ENCODE measurements around the gene RAMACL.

The RAMACL gene

DNA sequence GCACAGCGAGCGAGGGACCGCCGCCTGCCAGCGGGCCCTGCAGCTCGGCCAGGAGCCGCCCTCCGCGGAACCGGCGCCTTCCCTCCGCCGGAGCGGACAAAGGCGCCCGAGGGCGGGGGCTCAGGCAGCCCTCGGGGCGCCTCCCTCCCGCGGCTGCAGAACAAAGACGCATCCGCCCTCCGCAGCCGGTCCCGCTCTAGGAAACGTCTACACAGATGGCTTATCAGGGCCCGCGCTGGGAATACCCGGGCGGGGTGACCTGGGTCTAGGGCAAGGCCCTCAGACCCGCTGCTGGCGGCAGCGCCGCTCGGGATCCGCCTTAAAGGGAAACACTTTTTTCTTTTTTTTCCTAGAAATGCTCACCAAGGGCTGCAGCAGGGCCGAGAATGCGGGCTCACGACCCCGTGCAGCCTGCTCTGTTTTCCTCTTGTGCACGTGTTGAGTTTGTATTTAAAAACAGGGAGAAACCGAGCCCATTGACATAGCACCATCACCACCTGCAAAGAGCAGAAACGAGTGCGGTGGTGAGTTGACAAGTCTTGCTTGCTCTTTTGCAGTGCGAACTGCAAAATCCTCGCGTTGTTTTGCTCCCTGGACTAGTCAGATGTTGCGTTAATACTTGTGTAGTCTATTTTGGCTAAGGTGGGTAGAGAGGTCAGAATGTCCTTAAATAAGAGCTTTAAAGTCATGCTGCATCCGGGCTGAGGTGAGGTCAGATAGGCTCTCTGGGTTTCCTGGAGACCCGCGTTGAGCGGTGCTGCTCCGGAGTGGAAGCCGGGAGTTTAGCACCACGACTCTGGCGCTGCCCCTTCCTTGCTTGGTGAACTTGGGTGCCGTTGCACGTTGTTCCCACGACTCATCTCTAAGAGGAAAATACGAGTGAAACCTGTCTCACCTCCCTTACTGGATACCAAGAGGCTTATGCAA is 41.7 kb upstream of the RAMACL start (continued):
- no peak for TF ChIP-seq ZNF169 (tag by site-specific recombination; IDR thresholded peaks at IDR 0.05)
- no peak for TF ChIP-seq ZNF239 (tag by site-specific recombination; IDR thresholded peaks at IDR 0.05)
- TF ChIP-seq ZBTB48 (tag by site-specific recombination; IDR thresholded peaks at IDR 0.05): 0 out of 2 replicates have a peak, but pooled peaks have one; percentile 1
- TF ChIP-seq, protein P1, sequence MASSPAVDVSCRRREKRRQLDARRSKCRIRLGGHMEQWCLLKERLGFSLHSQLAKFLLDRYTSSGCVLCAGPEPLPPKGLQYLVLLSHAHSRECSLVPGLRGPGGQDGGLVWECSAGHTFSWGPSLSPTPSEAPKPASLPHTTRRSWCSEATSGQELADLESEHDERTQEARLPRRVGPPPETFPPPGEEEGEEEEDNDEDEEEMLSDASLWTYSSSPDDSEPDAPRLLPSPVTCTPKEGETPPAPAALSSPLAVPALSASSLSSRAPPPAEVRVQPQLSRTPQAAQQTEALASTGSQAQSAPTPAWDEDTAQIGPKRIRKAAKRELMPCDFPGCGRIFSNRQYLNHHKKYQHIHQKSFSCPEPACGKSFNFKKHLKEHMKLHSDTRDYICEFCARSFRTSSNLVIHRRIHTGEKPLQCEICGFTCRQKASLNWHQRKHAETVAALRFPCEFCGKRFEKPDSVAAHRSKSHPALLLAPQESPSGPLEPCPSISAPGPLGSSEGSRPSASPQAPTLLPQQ (tag by site-specific recombination; IDR thresholded peaks at IDR 0.05): peak; percentile 44; the same call in 1 of the 2 replicates
- TF ChIP-seq, protein P2, sequence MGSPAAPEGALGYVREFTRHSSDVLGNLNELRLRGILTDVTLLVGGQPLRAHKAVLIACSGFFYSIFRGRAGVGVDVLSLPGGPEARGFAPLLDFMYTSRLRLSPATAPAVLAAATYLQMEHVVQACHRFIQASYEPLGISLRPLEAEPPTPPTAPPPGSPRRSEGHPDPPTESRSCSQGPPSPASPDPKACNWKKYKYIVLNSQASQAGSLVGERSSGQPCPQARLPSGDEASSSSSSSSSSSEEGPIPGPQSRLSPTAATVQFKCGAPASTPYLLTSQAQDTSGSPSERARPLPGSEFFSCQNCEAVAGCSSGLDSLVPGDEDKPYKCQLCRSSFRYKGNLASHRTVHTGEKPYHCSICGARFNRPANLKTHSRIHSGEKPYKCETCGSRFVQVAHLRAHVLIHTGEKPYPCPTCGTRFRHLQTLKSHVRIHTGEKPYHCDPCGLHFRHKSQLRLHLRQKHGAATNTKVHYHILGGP (tag by site-specific recombination; IDR thresholded peaks at IDR 0.05): no peak
- TF ChIP-seq WT1 (tag by site-specific recombination; IDR thresholded peaks at IDR 0.05): no peak
- no peak for TF ChIP-seq ZNF544 (tag by site-specific recombination; IDR thresholded peaks at IDR 0.05)
- TF ChIP-seq BCL11A (tag by site-specific recombination; IDR thresholded peaks at IDR 0.05; ENCODE audit: low read depth): no peak
- no peak for TF ChIP-seq ZNF324 (tag by site-specific recombination; IDR thresholded peaks at IDR 0.05)
- no peak for TF ChIP-seq RBAK (tag by site-specific recombination; IDR thresholded peaks at IDR 0.05)
- TF ChIP-seq, protein P3, sequence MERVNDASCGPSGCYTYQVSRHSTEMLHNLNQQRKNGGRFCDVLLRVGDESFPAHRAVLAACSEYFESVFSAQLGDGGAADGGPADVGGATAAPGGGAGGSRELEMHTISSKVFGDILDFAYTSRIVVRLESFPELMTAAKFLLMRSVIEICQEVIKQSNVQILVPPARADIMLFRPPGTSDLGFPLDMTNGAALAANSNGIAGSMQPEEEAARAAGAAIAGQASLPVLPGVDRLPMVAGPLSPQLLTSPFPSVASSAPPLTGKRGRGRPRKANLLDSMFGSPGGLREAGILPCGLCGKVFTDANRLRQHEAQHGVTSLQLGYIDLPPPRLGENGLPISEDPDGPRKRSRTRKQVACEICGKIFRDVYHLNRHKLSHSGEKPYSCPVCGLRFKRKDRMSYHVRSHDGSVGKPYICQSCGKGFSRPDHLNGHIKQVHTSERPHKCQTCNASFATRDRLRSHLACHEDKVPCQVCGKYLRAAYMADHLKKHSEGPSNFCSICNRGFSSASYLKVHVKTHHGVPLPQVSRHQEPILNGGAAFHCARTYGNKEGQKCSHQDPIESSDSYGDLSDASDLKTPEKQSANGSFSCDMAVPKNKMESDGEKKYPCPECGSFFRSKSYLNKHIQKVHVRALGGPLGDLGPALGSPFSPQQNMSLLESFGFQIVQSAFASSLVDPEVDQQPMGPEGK (tag by site-specific recombination; IDR thresholded peaks at IDR 0.05): peak; percentile 25; the same call in 1 of the 2 replicates
- no peak for TF ChIP-seq ZNF391 (tag by site-specific recombination; IDR thresholded peaks at IDR 0.05; ENCODE audit: borderline replicate concordance, low read depth)
- no peak for TF ChIP-seq SCRT2 (tag by site-specific recombination; IDR thresholded peaks at IDR 0.05)
- TF ChIP-seq ZNF621 (tag by site-specific recombination; IDR thresholded peaks at IDR 0.05): no peak
- no peak for TF ChIP-seq ZNF623 (tag by site-specific recombination; IDR thresholded peaks at IDR 0.05)
- no peak for TF ChIP-seq YY1 (tag by site-specific recombination; IDR thresholded peaks at IDR 0.05)
- TF ChIP-seq SETDB1 (IDR thresholded peaks at IDR 0.05; ENCODE audit: insufficient read length, low read length): no peak
- no peak for TF ChIP-seq ZNF24 (tag by site-specific recombination; IDR thresholded peaks at IDR 0.05)
- TF ChIP-seq, protein P4, sequence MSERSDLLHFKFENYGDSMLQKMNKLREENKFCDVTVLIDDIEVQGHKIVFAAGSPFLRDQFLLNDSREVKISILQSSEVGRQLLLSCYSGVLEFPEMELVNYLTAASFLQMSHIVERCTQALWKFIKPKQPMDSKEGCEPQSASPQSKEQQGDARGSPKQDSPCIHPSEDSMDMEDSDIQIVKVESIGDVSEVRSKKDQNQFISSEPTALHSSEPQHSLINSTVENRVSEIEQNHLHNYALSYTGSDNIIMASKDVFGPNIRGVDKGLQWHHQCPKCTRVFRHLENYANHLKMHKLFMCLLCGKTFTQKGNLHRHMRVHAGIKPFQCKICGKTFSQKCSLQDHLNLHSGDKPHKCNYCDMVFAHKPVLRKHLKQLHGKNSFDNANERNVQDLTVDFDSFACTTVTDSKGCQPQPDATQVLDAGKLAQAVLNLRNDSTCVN (tag by site-specific recombination; optimal IDR thresholded peaks at IDR 0.05): no peak
- TF ChIP-seq, protein P5, sequence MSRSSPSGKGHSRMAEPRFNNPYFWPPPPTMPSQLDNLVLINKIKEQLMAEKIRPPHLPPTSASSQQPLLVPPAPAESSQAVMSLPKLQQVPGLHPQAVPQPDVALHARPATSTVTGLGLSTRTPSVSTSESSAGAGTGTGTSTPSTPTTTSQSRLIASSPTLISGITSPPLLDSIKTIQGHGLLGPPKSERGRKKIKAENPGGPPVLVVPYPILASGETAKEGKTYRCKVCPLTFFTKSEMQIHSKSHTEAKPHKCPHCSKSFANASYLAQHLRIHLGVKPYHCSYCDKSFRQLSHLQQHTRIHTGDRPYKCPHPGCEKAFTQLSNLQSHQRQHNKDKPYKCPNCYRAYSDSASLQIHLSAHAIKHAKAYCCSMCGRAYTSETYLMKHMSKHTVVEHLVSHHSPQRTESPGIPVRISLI (tag by site-specific recombination; IDR thresholded peaks at IDR 0.05): no peak
- TF ChIP-seq ZNF2 (tag by site-specific recombination; IDR thresholded peaks at IDR 0.05): 0 out of 2 replicates have a peak, but pooled peaks have one; percentile 0
- no peak for TF ChIP-seq ZBTB1 (tag by site-specific recombination; IDR thresholded peaks at IDR 0.05)
- TF ChIP-seq ZBTB21 (tag by site-specific recombination; IDR thresholded peaks at IDR 0.05): no peak
- no peak for TF ChIP-seq ZNF510 (tag by site-specific recombination; IDR thresholded peaks at IDR 0.05; ENCODE audit: insufficient replicate concordance)
- TF ChIP-seq, protein P6, sequence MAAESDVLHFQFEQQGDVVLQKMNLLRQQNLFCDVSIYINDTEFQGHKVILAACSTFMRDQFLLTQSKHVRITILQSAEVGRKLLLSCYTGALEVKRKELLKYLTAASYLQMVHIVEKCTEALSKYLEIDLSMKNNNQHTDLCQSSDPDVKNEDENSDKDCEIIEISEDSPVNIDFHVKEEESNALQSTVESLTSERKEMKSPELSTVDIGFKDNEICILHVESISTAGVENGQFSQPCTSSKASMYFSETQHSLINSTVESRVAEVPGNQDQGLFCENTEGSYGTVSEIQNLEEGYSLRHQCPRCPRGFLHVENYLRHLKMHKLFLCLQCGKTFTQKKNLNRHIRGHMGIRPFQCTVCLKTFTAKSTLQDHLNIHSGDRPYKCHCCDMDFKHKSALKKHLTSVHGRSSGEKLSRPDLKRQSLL (tag by site-specific recombination; IDR thresholded peaks at IDR 0.05): no peak
- TF ChIP-seq ZNF76 (tag by site-specific recombination; IDR thresholded peaks at IDR 0.05; ENCODE audit: borderline replicate concordance, low read depth): 0 out of 2 replicates have a peak, but pooled peaks have one; percentile 25
- 0 out of 2 replicates have a peak, but pooled peaks have one; percentile 33 for TF ChIP-seq ZNF610 (tag by site-specific recombination; IDR thresholded peaks at IDR 0.05; ENCODE audit: borderline replicate concordance)
- no peak for TF ChIP-seq ZNF664 (tag by site-specific recombination; IDR thresholded peaks at IDR 0.05)
- TF ChIP-seq SP2 (tag by site-specific recombination; IDR thresholded peaks at IDR 0.05): peak; percentile 8
- TF ChIP-seq ZNF473 (tag by site-specific recombination; IDR thresholded peaks at IDR 0.05): no peak
- no peak for TF ChIP-seq HOXA7 (CRISPR knock-in tag; IDR thresholded peaks at IDR 0.05; ENCODE audit: borderline replicate concordance)
- no peak for TF ChIP-seq ZNF366 (tag by site-specific recombination; conservative IDR thresholded peaks at IDR 0.05)
